GM10266 (cell line): ENCODE measurements around the gene MAPK8IP3.

Source experiments
- DNase-seq: peaks from one replicate; pipeline ENCODE4 v3.0.0; 2012; ENCODE audit errors: extremely low spot score
- TF ChIP-seq, protein P1 (sequence below): IDR thresholded peaks from 2 replicates; pipeline ENCODE4 v1.5.1; 2012; ENCODE audit warnings: mild to moderate bottlenecking, low read depth; ENCODE audit not compliant: control insufficient read depth, insufficient read depth; ENCODE audit errors: missing control alignments

Gene MAPK8IP3

DNA sequence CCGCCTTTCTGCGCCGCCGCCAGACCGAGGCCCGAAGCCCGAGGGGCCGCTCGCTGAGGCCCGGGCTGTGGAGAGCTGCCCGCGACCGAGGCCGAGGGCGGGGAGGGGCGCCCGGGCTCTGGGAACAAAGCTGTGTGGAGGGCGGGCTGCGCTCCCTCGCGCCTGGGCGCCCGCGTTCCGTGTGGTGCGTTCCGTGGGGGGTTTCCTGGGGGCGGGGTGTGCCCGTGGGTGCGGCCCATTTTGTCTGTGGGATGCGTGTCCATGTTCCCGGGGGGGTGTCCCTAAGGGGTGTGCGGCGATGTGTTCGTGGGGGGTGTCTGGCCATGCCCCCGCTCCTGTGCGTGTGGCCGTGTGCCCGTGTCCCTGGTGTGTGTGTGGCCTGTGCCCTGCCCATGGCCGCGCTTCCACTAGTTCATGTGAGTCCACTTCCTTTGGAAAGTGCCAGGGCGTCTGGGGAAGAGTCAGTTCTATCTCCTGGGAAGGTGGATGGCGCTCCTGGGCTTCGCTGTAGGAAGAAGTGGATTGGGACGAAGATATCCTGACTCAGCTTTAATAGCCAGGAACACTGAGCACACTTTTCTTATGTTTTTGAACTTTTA, 27.4 kb upstream of the MAPK8IP3 start:
- no peak for DNase-seq
- TF ChIP-seq, protein P1, sequence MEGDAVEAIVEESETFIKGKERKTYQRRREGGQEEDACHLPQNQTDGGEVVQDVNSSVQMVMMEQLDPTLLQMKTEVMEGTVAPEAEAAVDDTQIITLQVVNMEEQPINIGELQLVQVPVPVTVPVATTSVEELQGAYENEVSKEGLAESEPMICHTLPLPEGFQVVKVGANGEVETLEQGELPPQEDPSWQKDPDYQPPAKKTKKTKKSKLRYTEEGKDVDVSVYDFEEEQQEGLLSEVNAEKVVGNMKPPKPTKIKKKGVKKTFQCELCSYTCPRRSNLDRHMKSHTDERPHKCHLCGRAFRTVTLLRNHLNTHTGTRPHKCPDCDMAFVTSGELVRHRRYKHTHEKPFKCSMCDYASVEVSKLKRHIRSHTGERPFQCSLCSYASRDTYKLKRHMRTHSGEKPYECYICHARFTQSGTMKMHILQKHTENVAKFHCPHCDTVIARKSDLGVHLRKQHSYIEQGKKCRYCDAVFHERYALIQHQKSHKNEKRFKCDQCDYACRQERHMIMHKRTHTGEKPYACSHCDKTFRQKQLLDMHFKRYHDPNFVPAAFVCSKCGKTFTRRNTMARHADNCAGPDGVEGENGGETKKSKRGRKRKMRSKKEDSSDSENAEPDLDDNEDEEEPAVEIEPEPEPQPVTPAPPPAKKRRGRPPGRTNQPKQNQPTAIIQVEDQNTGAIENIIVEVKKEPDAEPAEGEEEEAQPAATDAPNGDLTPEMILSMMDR, result no peak

DNA sequence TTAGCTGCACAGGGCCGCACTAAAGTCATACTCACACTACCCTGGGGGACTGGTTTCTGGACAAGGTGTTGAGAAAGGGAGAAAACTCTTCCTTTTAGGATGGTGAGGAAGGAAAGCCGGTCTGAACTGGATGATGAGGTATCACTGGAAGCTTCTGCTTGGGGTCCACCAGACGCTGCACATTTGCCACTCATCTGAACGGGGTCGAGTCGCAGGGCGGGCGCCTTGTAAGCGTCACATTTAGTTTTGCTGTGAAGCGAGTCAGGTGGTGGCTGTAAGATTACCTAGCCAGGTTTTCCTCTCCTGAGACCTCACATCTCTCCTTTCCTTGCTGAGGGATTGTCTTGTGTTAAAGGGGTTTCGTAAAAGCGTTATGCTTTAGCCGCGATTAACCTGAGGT, 25.6 kb upstream of the MAPK8IP3 start:
- DNase-seq, result no peak
- TF ChIP-seq, protein P1, result no peak

DNA sequence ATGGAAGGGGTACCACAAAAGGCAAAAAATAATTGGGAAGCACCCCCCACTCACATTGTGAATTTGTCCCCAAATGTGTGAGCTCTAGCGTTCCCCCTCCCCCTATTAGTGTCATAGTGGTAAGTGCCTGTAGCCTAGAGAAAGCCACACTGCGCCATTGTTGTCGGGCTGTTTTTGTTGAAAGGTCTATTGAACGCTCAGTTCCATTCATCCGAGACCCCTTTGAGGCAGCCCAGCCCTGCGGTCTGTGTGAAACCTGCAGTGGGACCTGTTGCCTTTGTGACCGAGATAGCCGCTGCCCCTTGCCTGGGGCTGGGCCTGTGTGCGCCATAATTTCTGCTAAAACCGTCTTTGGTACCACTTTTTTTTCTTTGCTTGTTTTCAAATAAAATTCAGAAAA, 25.0 kb upstream of the MAPK8IP3 start:
- no peak for DNase-seq
- TF ChIP-seq, protein P1, result no peak

DNA sequence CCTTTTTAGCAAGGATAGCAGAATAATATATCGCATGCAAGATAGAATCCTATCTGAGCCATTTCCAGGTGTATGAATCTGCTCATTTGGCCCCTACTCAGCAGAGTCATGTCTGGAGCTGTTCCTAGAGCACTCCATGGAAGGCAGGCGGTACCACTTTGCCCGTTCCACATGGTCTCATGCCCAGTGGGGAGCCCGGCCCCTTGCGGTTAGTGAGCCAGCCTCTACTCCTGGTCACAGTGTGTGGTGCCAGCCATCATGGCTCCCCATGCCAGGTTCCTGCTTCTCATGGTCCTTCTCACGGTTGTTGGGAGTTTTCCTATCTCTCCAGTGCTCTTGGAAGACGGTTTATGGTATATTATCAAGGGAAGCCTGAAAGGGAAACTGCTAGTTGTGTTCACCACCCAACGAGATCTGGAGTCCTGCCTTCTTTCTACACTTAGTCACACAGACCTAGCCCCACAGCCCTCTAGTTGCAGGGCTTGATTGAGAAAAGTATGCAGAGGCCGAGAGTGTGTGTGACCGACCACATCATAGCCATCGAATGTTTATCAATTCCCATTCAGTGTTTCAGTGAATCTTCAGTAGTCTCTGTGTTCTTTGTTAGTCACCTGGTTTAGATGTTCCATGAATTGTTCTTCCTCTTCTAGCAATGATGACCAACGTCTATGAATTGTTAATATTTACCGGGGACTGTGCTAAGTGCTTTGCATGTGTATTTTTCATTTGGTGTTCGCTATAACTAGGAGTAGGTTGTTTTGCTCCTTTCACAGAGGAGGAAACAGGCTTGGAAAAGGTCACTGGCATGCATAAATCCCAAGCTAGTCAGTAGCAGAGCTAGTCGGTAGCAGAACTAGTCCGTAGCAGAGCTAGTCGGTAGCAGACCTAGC, 18.3 kb upstream of the MAPK8IP3 start:
- DNase-seq, result no peak
- TF ChIP-seq, protein P1, result no peak

DNA sequence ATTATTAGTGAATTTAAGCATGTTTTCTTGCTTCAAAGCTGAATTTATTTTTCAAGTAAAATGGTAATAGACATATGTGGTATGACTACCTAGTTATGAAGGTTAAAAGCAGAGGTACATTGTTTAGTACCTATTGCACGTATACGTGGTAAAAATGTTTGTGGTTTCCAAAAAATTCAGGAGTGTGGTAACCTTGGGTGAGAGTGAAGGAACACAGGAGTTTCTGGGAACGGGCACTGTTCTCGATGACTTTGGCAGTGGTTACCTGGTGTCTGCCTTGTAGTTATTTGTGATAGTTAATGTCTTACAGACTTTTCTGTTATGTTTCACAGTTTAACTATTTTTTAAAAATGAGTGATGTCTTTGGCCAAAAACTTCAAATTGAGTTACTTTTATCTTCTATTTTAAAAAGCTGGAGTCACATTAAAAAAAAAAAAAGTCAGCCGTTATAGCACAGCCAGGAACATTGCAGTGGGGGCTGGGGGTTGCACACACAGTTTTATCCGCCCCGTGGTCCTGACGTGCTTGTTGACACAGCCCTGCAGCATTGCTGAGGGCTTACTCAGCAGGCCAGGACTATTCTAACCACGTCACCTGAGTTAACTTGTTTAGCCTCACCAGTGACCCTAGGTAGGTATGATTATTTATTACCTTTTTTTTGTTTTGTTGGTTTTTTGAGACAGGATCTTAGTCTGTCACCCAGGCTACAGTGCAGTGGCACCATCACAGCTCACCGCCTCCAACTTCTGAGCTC, 17.0 kb upstream of the MAPK8IP3 start:
- DNase-seq, result no peak
- TF ChIP-seq, protein P1, result no peak

DNA sequence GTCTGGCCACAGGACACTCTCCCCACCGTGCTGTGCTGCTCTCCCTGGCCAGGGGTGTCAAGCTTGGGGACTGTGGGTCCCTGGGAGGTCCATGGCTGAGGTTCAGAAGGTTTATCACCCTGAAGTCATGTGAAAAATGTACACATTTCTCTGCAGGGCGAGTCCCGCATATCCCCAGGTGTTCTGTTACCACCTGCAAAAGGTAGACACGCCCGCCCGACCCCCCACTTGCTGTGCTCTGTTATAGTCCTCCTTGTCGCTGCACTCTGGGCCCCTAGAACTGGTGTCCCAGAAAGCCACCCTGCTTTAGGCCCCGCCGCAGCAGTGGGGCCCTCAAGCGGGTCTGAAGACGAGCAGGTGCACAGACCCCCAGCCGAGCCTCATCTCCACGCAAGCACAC, 16.1 kb upstream of the MAPK8IP3 start:
- TF ChIP-seq, protein P1, result no peak
- no peak for DNase-seq

DNA sequence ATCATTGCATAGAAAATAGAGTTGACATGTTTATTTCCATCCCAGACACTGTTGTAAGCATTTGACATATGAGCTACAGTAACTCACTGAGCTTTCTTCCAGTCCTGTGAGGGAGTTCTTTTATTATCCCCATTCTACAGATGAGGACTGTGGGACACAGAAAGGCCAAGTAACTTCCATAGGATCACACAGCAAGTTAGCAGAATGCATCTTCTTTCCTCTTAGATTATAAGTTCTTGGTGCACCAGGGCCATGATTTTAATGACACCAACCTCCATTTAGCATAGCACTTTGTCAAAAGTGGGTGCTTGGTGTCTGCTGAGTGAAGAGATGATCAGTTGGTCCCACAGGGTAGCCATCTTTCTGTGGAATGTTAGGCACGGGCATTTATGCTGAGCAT, 15.2 kb upstream of the MAPK8IP3 start:
- no peak for DNase-seq
- TF ChIP-seq, protein P1, result no peak
